ENCODE results near the gene RBP5.

DNA sequence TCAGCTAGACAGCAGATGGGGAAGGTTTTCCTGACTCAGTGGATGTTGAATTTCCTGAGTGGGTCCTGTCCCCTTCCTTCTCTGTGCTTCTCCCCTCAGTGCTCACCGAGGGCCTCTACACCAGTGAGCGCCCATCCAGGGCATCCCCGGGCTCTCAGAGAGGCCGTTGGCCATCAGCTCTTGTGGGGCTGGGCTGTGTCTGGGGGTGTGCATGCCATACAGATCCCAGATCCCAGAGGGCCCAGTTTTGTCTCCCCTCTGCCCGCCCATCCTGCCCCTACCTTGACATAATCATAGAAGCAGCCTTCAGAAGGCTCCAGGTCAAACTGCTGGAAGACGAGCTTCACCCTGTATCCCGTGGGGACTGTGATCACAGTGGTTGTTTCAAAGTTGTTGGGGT is 37.5 kb downstream of the RBP5 start:
- TF ChIP-seq, protein P1, sequence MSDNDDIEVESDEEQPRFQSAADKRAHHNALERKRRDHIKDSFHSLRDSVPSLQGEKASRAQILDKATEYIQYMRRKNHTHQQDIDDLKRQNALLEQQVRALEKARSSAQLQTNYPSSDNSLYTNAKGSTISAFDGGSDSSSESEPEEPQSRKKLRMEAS (IDR thresholded peaks at IDR 0.05), result no peak
- TF ChIP-seq CTCF (IDR thresholded peaks at IDR 0.05; ENCODE audit: low read depth, low read length, missing input control) (no peak), RXRA (IDR thresholded peaks at IDR 0.05) (no peak), YY1 (IDR thresholded peaks at IDR 0.05) (no peak)

Data from liver (tissue), 3 donors.